HepG2 (cell line): Measurements from ENCODE around the gene YLPM1. TPM values are rescaled to one million over a fixed set of nuclear protein-coding genes. Genes with fewer than 3 reads are reported as not detected.

ENCODE experiments used
- ATAD3A ChIP-seq: sonication (generic); formaldehyde crosslinking; IDR thresholded peaks from 2 replicates; pipeline ENCODE4 v1.4.0; 2020; ENCODE audit warnings: missing genetic modification reagents
- ATF2 ChIP-seq: sonication (generic); formaldehyde crosslinking; IDR thresholded peaks from 2 replicates; pipeline ENCODE4 v1.4.0; 2020; ENCODE audit warnings: missing genetic modification reagents
- EP300 ChIP-seq, 3 experiments: sonication (generic) in 1 of 3; formaldehyde crosslinking in 1 of 3; IDR thresholded peaks; 2 replicates each; pipeline versions ENCODE4 v1.5.1 to v1.6.1; 2011 to 2020; ENCODE audit warnings: low read depth in 2 of 3, low read length in 2 of 3, borderline replicate concordance in 1 of 3, improper control_type of control experiment in 1 of 3, mild to moderate bottlenecking in 1 of 3, missing genetic modification reagents in 1 of 3, moderate library complexity in 1 of 3
- GLI4 ChIP-seq: sonication (generic); formaldehyde crosslinking; IDR thresholded peaks from 2 replicates; pipeline ENCODE4 v1.5.1; 2020; ENCODE audit warnings: missing genetic modification reagents, mild to moderate bottlenecking, moderate library complexity, borderline replicate concordance
- MTERF4 ChIP-seq: sonication (generic); formaldehyde crosslinking; IDR thresholded peaks from 2 replicates; pipeline ENCODE4 v1.8.0; 2023; ENCODE audit warnings: mild to moderate bottlenecking, missing genetic modification reagents
- NCOA2 ChIP-seq: sonication (generic); formaldehyde crosslinking; IDR thresholded peaks from 2 replicates; pipeline ENCODE4 v1.8.0; 2022; ENCODE audit warnings: inconsistent platforms
- PRDM15 ChIP-seq: sonication (generic); formaldehyde crosslinking; IDR thresholded peaks from 2 replicates; pipeline ENCODE4 v1.4.0; 2020; ENCODE audit warnings: missing genetic modification reagents
- SP1 ChIP-seq, 2 experiments: fragments of 450-650 bp in 1 of 2; sonication (generic) in 1 of 2; formaldehyde crosslinking in 1 of 2; IDR thresholded peaks; 2 replicates each; pipeline versions ENCODE4 v1.4.0 to v1.6.1; 2016 to 2020; ENCODE audit warnings: missing genetic modification reagents in 1 of 2
- SRY ChIP-seq: sonication (generic); formaldehyde crosslinking; IDR thresholded peaks from 2 replicates; pipeline ENCODE4 v1.8.0; 2022; ENCODE audit warnings: mild to moderate bottlenecking, missing genetic modification reagents
- YEATS2 ChIP-seq: sonication (generic); formaldehyde crosslinking; IDR thresholded peaks from 2 replicates; pipeline ENCODE4 v1.4.0; 2020; ENCODE audit warnings: missing genetic modification reagents, borderline replicate concordance
- ZFP36L2 ChIP-seq: sonication (generic); formaldehyde crosslinking; IDR thresholded peaks from 2 replicates; pipeline ENCODE4 v1.4.0; 2020; ENCODE audit warnings: missing genetic modification reagents
- ZFP90 ChIP-seq: sonication (generic); formaldehyde crosslinking; IDR thresholded peaks from 2 replicates; pipeline ENCODE4 v1.8.0; 2022; ENCODE audit warnings: missing genetic modification reagents, mild to moderate bottlenecking, inconsistent platforms, borderline replicate concordance
- ZMYM3 ChIP-seq: sonication (generic); formaldehyde crosslinking; IDR thresholded peaks from 2 replicates; pipeline ENCODE4 v1.5.1; 2020; ENCODE audit warnings: mild to moderate bottlenecking, missing genetic modification reagents
- ZNF160 ChIP-seq: sonication (generic); formaldehyde crosslinking; IDR thresholded peaks from 2 replicates; pipeline ENCODE4 v1.8.0; 2022; ENCODE audit warnings: mild to moderate bottlenecking, inconsistent platforms, missing genetic modification reagents
- ZNF282 ChIP-seq: fragments of 450-650 bp; IDR thresholded peaks from 2 replicates; pipeline ENCODE4 v1.6.1; 2018; ENCODE audit not compliant: partially characterized antibody
- ZNF431 ChIP-seq: sonication (generic); formaldehyde crosslinking; IDR thresholded peaks from 2 replicates; pipeline ENCODE4 v1.9.0; 2022; ENCODE audit warnings: missing genetic modification reagents, low read depth, mild to moderate bottlenecking, borderline replicate concordance
- ZNF660 ChIP-seq: sonication (generic); formaldehyde crosslinking; IDR thresholded peaks from 2 replicates; pipeline ENCODE4 v1.5.1; 2020; ENCODE audit warnings: mild to moderate bottlenecking, low read depth, missing genetic modification reagents, borderline replicate concordance
- ZNF800 ChIP-seq: sonication (generic); formaldehyde crosslinking; IDR thresholded peaks from 2 replicates; pipeline ENCODE4 v1.4.0; 2020; ENCODE audit warnings: missing genetic modification reagents
- ZNF891 ChIP-seq: sonication (generic); formaldehyde crosslinking; IDR thresholded peaks from 2 replicates; pipeline ENCODE4 v1.5.0; 2020; ENCODE audit warnings: mild to moderate bottlenecking, missing genetic modification reagents
- polyA plus RNA-seq, 8 experiments: library from polyadenylated mRNA; depleted of rRNA in 3 of 8; stranded (reverse) in 7 of 8; unstranded in 1 of 8; fragments of >200 nt; fragmentation: Illumina TruSeq in 4 of 8; extraction: Trizol in 4 of 8; gene quantifications; 2 replicates each; pipeline versions ENCODE4 v1.2.1 to v1.2.3, GENCODE V29; 2011 to 2016; ENCODE audit warnings: low read depth in 4 of 8, missing spikeins in 1 of 8, mixed read lengths in 1 of 8; ENCODE audit not compliant: insufficient read depth in 1 of 8
- total RNA-seq, 5 experiments: library from RNA; depleted of rRNA; stranded (reverse); fragments of >200 nt; fragmentation: Illumina TruSeq; extraction: Trizol; gene quantifications; 2 replicates each; pipeline ENCODE4 v1.2.3, GENCODE V29; 2016; ENCODE audit warnings: low read depth in 1 of 5

The YLPM1 gene
- total and polyA plus RNA-seq, 2 of the 13 experiments (the other 11 are each of a cell fraction or from before 2014, with no cell fraction given) = 6.7 to 21.9 TPM

- TF ChIP-seq ATF2 (CRISPR knock-in tag) (0 out of 2 replicates have a peak, but pooled peaks have one; percentile 25), ZFP36L2 (CRISPR knock-in tag) (no peak), ZNF891 (CRISPR knock-in tag) (no peak), SRY (CRISPR knock-in tag) (no peak; the same call in 1 of the 2 replicates), ZNF800 (peak; percentile 83), ZFP90 (peak; percentile 52; the same call in 1 of the 2 replicates), PRDM15 (CRISPR knock-in tag) (peak; percentile 65), ZNF660 (no peak), EP300 (IDR thresholded peaks at IDR 0.05; ENCODE audit: low read depth in 2 of 2, low read length in 2 of 2) (no peak), EP300 (CRISPR knock-in tag; IDR thresholded peaks at IDR 0.05; ENCODE audit: borderline replicate concordance) (0 out of 2 replicates have a peak, but pooled peaks have one; percentile 24), GLI4 (CRISPR knock-in tag) (no peak), ZNF431 (CRISPR knock-in tag) (no peak), MTERF4 (peak; percentile 69; the same call in 1 of the 2 replicates), ATAD3A (CRISPR knock-in tag) (no peak), ZNF160 (no peak), SP1 (IDR thresholded peaks at IDR 0.05) (no peak), SP1 (CRISPR knock-in tag; IDR thresholded peaks at IDR 0.05) (no peak), YEATS2 (CRISPR knock-in tag) (peak; percentile 90), ZNF282 (no peak), ZMYM3 (CRISPR knock-in tag) (no peak), NCOA2 (CRISPR knock-in tag) (no peak; the same call in 1 of the 2 replicates)
Measured at GRCh38 chr14:74762917-74763802, at the start of gene YLPM1 (continued).
